ENCODE results near the gene TPD52L1. TPM values are rescaled to one million over a fixed set of nuclear protein-coding genes. Genes with fewer than 3 reads are reported as not detected.

Gene TPD52L1
- total RNA-seq, 1 donor: 35.5 TPM

GRCh38 chr6:125197795-125198269 is 44.3 kb downstream of the TPD52L1 start:
- H4K20me1 ChIP-seq (ENCODE audit: insufficient read depth, low read length): no peaks in the 10 kb centered on the region
- H3K4me2 ChIP-seq (ENCODE audit: insufficient read depth, low read length): peak overlapping the region; percentile 43
- peaks cover 44% of the 10 kb centered on the region for H3K4me1 ChIP-seq (ENCODE audit: insufficient read depth, low read length)
- no peaks in the 10 kb centered on the region for H3K79me2 ChIP-seq (ENCODE audit: insufficient read depth, low read length)
- no peak overlapping the region for H3K4me3 ChIP-seq (ENCODE audit: insufficient read depth, low read length)
- H3K27me3 ChIP-seq (ENCODE audit: insufficient read depth, low read length): no peaks in the 10 kb centered on the region
- H2AFZ ChIP-seq (ENCODE audit: low read length): peak overlapping the region; percentile 35
- H3K27ac ChIP-seq (ENCODE audit: low read depth, low read length): peak overlapping the region; percentile 40
- no peaks in the 10 kb centered on the region for H3K36me3 ChIP-seq (ENCODE audit: insufficient read depth, low read length)
- H3K9me3 ChIP-seq (ENCODE audit: low read depth, low read length): no peaks in the 10 kb centered on the region
- peak; percentile 60 for DNase-seq (ENCODE audit: insufficient read length, low spot score, missing footprints)
- TF ChIP-seq CTCF (IDR thresholded peaks at IDR 0.05; ENCODE audit: extremely low read depth, low read depth, low read length): no peak

- H3K4me2 ChIP-seq (ENCODE audit: insufficient read depth, low read length): no peak overlapping the region
- peak overlapping the region; percentile 6 for H3K27ac ChIP-seq (ENCODE audit: low read depth, low read length)
- H4K20me1 ChIP-seq (ENCODE audit: insufficient read depth, low read length): no peaks in the 10 kb centered on the region
- H3K9me3 ChIP-seq (ENCODE audit: low read depth, low read length): no peaks in the 10 kb centered on the region
- H3K4me3 ChIP-seq (ENCODE audit: insufficient read depth, low read length): no peak overlapping the region
- no peak overlapping the region for H2AFZ ChIP-seq (ENCODE audit: low read length)
- no peak for TF ChIP-seq CTCF (IDR thresholded peaks at IDR 0.05; ENCODE audit: extremely low read depth, low read depth, low read length)
- H3K27me3 ChIP-seq (ENCODE audit: insufficient read depth, low read length): no peaks in the 10 kb centered on the region
- no peaks in the 10 kb centered on the region for H3K36me3 ChIP-seq (ENCODE audit: insufficient read depth, low read length)
- no peaks in the 10 kb centered on the region for H3K79me2 ChIP-seq (ENCODE audit: insufficient read depth, low read length)
- no peak for DNase-seq (ENCODE audit: insufficient read length, low spot score, missing footprints)
- H3K4me1 ChIP-seq (ENCODE audit: insufficient read depth, low read length): peaks cover 51% of the 10 kb centered on the region
These were observed 44.9 kb downstream of the TPD52L1 start for GRCh38 chr6:125198398-125198937.

GRCh38 chr6:125200941-125201340 is 47.4 kb downstream of the TPD52L1 start:
- no peak for DNase-seq (ENCODE audit: insufficient read length, low spot score, missing footprints)
- H2AFZ ChIP-seq (ENCODE audit: low read length): no peak overlapping the region
- peaks cover 53% of the 10 kb centered on the region for H3K4me1 ChIP-seq (ENCODE audit: insufficient read depth, low read length)

More at GRCh38 chr6:125200941-125201340, 47.4 kb downstream of the TPD52L1 start:
- Histone ChIP-seq H3K4me3 (ENCODE audit: insufficient read depth, low read length) (no peak overlapping the region), H3K79me2 (ENCODE audit: insufficient read depth, low read length) (no peaks in the 10 kb centered on the region), H3K9me3 (ENCODE audit: low read depth, low read length) (no peaks in the 10 kb centered on the region), H3K4me2 (ENCODE audit: insufficient read depth, low read length) (no peak overlapping the region), H3K36me3 (ENCODE audit: insufficient read depth, low read length) (no peaks in the 10 kb centered on the region), H3K27me3 (ENCODE audit: insufficient read depth, low read length) (no peaks in the 10 kb centered on the region), H4K20me1 (ENCODE audit: insufficient read depth, low read length) (no peaks in the 10 kb centered on the region), H3K27ac (ENCODE audit: low read depth, low read length) (peak overlapping the region; percentile 74)
- no peak for TF ChIP-seq CTCF (IDR thresholded peaks at IDR 0.05; ENCODE audit: extremely low read depth, low read depth, low read length)
